SW480 (cell line): ENCODE measurements around the gene TRPM3.

Source experiments
- DNase-seq: peaks from one replicate; pipeline ENCODE4 v3.0.0-alpha.2; 2016; ENCODE audit warnings: low spot score

The TRPM3 gene

DNA sequence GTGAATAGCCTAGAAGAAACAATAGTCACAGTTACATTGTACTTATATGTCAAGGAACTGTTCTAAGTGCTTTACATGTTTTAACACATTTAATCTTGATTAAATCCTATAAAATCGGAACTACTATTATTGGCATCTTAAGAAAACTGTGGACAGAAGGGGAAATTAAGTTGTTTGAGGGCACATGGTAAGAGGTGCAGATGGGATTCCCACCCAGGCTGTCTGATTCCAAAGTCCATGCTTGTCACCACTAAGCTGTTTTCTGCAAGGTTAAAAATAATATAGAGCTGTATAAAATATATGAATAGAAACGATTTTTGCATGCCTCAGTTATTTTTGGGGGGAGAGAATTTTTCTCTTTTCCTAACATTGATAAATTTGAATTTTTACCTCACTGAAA lies 512.4 kb downstream of the TRPM3 start:
- DNase-seq, result no peak

DNA sequence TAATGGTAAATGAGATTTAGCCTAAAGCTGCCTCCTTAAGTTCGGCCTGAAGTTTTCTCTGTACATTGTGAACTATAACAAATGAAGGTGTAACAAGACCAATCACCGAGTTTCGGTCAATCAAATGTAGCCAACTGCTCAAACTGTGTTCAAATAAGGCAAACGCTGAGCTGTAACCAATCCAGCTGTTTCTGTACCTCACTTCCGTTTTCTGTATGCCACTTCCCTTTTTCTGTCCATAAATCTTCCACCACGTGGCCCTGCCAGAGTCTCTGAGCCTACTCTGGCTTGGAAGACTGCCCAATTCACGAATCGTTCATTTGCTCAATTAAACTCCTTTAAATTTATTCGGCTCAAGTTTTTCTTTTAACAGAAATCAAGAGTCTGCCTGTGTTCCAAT lies 513.5 kb downstream of the TRPM3 start:
- no peak for DNase-seq

DNA sequence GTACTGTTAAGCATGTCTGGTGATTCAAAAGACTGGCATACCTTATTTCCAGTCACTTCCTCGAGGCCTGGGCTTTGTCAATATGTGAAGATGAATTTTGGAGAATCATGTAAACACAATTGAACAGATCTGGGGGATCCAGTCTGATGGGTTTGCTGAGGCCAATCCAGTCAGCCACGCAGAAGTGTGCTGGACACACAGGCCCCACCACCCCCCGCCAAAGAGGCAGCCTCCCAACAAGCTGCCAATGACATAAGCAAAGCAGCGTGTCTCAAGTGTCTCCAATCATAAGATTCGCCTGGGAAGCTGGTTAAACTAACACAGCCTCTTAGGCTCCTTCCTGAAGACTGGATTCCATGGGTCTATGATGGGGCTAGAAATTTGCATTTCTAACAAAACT lies 514.1 kb downstream of the TRPM3 start:
- DNase-seq, result no peak

DNA sequence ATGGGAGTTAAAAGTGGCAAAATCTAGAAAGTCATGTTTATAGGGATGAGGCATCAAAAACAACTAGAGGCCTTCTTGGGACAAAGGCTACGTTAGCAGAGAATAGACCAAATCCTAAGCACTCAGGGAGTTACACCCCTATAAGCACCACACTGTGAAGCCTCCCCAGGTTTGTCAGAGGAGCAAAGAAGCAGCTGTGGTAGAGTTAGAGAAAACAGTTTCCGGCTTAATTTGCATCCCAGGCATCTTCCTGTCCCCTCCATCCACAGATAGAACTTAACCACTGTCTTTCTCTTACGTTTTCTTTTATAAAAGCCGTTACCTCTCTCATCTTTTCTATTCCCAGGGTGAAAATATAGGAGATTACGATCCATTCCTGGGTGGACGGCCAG lies 518.4 kb downstream of the TRPM3 start:
- no peak for DNase-seq

DNA sequence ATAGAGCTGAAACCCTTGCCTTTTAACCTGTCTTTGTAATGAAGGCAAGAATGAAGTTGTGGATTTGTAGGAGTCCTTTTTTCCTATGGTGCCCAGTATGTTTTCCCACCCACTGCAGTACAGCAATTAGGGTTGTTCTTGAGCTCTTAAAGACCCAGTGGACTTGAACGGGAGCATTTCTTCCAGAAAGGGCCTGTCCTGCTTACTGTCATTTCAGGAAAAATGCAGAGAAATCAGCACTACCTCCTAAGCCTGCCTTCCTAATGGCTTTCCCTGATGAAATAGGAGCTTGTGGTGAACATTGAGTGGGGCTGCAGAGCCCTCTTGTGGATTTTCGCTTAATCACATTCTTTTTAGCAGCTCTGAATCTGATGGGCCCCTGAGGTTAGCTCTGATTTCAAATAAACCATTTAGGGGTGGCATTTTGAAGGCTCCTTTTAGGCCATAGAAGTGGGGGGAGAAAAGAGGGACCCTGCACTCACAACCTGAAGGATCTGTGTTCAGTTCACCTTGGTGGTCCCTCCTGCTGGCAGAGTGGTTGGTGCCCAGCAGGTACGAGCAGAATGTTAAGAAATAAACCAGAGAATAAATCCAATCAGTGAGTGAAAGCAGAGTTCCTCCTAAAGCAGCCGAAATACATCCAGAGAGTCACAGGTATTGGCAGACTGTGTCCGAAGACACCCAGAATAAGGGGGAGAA lies 519.0 kb downstream of the TRPM3 start:
- DNase-seq, result peak; percentile 82

GRCh38 chr9:70601000-70601951 lies 520.1 kb downstream of the TRPM3 start:
- peak; percentile 83 for DNase-seq

DNA sequence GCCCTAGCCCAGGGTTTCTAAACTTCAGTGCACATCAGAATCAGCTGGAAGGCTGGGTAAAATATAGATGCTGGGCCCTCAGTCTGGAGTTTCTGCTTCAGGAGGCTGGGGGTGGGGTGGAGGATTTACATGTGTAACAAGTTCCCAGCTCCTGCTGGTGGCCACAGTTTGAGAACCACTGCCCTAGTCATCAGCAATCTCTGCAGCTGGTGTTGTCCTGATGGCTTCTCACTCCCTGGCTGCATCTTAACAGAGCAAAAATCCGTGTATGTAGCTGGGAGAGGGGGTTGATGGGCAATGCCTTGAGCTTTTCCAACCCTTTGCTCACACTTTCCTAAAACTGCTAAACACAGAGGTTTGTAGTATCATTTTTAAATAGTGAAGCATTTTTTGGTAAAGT lies 520.9 kb downstream of the TRPM3 start:
- peak; percentile 9 for DNase-seq

GRCh38 chr9:70597886-70598285 lies 523.5 kb downstream of the TRPM3 start:
- no peak for DNase-seq

- no peak for DNase-seq
Observed at GRCh38 chr9:70595211-70595610, 526.2 kb downstream of the TRPM3 start.

- DNase-seq, result no peak
Observed at GRCh38 chr9:70594386-70594944, 527.0 kb downstream of the TRPM3 start.

DNA sequence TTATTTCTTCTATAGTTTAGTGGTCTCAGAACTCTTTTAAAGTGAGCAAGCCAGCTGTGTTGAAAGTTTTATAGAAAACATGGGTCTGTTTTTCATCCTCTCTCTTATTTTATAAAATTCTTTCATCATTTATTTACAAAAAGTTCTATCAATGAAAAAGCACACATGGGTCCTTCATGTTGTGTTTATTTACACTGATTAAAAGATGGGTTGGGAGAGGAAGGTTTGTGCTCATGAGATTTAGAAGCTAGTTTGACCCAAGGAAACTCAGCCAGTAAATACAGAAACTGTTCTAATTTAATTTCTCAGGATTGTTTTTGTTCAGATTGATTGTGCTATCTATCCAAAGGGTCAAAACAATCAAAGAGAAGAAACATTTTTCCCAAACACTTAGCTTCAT lies 528.2 kb downstream of the TRPM3 start:
- no peak for DNase-seq

DNA sequence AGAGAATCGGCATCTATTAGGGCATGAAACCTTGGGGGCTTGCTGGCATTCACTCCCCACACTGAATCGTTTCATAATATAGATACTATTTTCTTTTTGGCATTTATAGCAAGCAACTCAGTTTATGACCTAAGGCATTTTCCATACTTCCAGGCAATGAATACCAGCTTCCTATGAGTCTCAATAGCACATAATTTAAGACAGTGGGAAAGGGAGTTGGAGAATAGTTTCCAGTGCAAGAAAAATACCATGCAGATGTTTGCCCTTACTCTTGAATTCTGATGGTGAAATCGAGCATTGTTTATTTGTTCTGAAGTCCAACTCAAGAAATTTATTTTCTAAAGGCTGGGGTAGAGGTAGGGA lies 531.1 kb downstream of the TRPM3 start:
- DNase-seq, result no peak

- no peak for DNase-seq
Observed at GRCh38 chr9:70589571-70590314, 531.7 kb downstream of the TRPM3 start.

GRCh38 chr9:70588999-70589398 lies 532.4 kb downstream of the TRPM3 start:
- DNase-seq, result no peak

- no peak for DNase-seq
Observed at GRCh38 chr9:70588381-70588780, 533.0 kb downstream of the TRPM3 start.

DNA sequence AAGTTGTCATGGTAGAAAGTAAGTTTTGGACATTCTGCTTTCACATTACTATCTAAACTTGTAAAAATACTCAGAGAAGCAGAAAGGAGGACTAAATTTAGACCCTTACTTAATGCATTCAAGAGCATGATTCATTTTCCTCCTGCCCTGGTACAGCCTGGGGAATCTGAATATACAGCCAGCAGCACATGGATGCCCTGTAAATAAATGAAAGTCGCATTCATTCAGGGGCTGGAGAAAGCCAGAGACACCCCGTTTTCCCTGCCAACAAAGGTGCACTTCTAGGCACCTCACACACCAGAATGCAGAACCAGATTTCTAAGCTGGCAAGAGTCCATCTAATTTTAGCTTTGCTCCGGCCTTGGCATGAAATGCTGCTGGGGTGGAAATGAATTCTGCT lies 534.2 kb downstream of the TRPM3 start:
- no peak for DNase-seq

GRCh38 chr9:70586476-70586875 lies 534.9 kb downstream of the TRPM3 start:
- DNase-seq, result no peak

GRCh38 chr9:70581955-70582350 lies 539.5 kb downstream of the TRPM3 start:
- no peak for DNase-seq

GRCh38 chr9:70581214-70581954 lies 540.0 kb downstream of the TRPM3 start:
- DNase-seq, result no peak

DNA sequence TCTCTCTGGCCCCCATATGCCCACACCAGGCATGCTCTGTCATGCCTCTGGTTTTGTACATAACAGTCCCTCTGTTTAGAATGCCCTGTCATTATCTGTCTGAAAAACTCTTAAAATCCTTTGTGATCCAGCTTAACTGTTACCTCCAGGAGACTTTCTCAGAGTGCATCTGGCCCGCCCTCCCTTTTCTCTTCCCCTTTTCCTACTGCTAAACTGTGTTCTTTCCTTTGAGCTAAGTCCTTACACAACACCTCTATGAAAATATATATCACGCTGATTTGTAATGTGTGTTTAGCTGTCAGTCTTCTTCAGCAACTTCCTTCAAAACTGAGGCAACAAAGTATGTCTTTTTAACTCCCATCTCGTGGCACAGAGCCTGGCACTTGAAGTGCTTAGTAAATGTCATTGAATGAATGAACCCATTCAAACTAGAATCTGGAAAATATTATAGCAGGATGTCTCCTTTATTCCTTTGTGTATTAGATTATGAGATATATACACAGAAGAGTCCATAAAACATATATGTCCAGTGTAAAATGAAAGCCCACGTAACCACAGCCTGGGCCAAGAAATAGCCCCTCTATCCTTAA lies 540.7 kb downstream of the TRPM3 start:
- DNase-seq, result no peak

GRCh38 chr9:70579686-70580085 lies 541.7 kb downstream of the TRPM3 start:
- DNase-seq, result no peak
